Erythroblast (primary cell): ENCODE measurements around the gene C1QL2.
A peak's percentile ranks its signal among the peaks of the same experiment; 100 is the strongest.

Experiments
- DNase-seq, 2 experiments: peaks; one replicate each; lab custom pipeline; 2025; lab: John Stamatoyannopoulos, UW
- GATA1 ChIP-seq: IDR thresholded peaks from 2 replicates; pipeline ENCODE4 v1.6.1; 2011; ENCODE audit warnings: low read depth, mild to moderate bottlenecking, control low read depth, low read length, moderate library complexity
- POLR2A ChIP-seq: IDR thresholded peaks from 2 replicates; pipeline ENCODE4 v1.6.1; 2011; ENCODE audit warnings: mild to moderate bottlenecking, low read length

C1QL2 gene

DNA sequence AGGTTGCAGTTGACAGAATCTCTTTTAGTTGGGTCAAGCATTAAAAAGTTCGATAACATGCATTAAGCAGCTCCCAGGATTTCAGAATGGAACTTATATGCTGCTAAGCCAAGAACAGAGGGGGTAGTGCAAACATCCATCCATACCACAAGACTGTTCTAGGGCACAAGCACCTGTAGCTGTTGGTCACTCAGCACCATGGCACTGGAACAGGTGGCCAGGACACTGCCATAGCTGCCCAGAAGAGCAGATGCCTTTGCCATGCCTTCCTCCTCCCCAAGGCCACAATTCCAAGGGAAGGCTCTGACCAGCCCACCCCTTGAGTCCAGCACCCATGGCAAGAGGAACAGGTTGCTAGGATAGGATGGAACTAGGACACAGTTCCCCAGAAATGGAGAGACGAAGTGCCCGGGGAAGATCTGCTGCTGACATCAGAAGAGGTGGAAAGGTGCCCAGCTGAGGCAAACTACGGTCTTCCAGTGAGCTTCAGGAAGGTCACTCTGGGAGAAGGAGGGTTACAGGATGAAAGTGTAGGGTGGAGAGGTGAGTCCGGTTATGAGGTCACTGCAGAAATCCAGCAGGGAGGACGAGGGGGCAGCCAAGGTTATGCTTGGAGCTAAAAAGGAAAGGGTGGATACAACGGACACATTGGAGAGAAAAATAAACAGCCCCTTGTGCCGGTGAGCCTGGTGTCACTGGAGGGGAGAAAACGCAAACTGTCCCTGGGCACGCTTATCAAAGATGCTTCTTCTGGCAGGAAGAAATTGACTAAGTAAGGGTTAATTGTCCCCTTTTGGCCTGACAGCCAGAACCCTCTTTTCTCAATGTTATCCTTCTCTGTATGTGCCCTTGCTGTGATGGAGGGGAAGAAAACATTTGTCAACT lies 41.9 kb downstream of the C1QL2 start:
- TF ChIP-seq GATA1 (no peak), POLR2A (no peak)
- DNase-seq = no peak

DNA sequence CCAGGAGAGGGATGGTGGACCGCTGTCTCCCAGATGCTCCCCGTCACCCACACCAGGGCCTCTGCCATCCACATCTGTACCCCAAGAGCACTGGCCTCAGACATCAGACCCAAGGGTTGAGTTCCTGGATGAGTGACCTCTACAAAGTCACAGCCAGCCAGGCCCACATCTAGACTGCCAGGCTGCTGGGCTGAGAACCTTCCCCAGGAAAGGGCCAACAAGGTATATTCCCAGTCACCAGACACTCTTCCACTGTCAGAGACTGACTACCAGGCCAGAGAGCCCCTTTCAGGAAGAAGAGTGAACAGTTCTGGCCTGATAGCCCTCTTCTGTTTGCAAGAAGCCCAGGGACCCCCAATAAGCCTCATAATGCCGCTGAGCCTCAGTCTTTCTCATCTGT lies 44.3 kb downstream of the C1QL2 start:
- TF ChIP-seq POLR2A = no peak
- no peak for TF ChIP-seq GATA1
- no peak for DNase-seq

DNA sequence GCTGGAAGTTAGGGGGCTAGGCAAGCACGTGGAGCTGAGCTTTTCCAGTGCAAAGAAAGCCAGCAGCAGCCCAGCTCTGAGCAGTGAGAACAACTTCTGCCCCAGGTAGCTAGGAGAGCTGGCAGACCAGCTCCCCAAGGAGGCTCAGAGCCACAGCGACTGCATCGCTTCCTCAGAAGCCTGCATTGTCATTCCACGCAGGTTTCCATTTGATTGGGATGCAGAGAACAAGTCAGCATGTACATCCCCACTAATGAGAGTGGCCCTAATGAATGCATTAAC lies 45.1 kb downstream of the C1QL2 start:
- DNase-seq = no peak

DNA sequence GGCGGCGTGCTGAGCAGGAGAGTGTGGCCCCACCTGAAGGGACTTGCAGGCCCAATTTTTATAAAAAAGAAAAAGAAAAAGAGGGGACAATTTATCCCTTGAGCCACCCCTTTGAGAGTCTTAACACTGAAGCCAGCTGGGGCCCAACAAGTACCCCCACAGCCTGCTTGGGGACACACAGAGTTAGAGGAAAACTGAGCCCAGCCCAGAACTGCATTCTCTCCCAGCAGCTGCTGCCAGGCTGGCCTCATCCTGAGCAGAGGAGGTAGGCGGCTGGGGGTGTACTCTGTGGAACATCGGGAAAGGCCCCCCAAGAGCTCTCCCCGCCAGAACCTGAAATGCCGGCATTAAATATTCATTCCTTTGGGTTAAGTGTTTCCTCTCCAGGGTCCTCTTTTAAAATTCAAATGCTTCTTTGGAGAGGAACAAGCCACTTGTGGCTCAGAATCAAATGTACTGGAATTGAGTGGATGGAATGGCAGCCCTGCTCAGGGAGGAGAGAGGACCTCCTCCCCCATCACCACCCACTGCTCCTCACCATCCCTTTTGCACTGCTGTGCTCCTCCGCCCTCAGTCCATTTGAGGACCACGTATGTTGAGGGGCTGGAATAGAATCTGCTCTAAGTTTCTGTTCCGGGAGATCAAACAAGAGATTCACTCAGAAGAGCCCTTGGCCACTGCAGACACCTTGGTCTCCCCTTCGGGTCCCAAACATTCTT lies 45.6 kb downstream of the C1QL2 start:
- TF ChIP-seq GATA1 (no peak), POLR2A (no peak)

More for the DNA sequence above, 45.1 kb downstream of the C1QL2 start:
- TF ChIP-seq POLR2A = no peak
- TF ChIP-seq GATA1 = no peak

DNA sequence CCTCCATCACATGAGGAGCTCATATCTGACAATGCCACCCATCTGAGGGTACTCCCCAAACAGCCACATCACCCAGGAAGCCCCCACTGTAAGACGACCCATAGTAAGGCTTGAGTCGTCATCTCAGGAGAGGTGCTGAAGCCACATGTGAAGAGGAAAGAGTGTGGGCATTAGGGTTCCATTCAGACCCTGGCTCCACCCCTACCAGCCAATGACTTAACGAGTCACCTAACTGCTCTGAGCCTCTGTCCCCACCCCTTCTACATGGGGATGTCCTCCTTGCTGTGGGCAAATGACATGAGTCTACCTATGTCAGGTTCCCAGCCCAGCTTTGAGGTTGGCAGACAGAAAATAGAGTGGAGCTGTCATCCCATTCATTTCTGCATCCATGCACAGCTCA lies 46.3 kb downstream of the C1QL2 start:
- TF ChIP-seq GATA1 (no peak), POLR2A (no peak)

More for the DNA sequence above, 45.6 kb downstream of the C1QL2 start:
- DNase-seq = no peak

DNA sequence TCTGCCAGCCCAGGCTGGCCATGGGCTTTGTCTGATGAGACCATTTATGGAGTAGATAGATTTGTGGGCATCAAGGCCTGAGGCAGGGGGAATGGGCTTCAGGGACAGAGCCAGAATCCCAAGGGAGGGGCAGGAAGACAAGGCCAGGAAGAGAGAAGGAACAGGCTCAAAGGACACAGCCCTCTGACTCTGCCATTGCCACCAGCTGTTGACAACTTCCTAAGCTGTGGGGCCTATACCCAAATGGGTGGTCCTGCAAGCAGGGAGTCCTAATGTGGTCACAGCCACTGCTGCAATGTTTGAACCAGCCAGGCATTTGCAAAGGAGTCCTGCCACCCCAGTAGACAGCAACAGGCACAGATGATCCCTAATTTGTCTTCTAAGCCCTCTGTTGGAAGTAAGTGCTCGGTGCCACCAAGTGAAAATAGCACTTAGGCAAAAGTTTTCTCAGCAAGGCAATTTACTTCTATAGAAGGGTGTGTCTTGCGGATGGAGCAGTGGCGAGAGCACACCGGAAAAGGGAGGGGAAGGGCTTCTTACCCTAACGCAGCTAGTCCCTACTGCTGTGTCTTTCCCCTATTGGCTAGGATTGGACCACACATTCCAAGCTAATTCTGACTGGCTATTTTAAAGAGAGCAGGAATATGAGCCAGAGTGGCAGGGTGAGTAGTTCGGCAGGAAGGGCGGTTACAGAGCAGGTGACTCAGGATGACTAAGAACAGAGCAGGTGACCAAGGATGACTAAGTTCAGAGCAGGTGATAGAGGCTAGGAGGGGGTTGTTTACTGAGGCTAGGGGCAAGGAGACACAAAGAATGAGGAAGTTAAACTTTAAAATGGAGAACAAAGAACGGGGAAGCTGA lies 47.2 kb downstream of the C1QL2 start:
- no peak for TF ChIP-seq GATA1
- TF ChIP-seq POLR2A = no peak
- DNase-seq = no peak

More for the DNA sequence above, 46.3 kb downstream of the C1QL2 start:
- DNase-seq = no peak

DNA sequence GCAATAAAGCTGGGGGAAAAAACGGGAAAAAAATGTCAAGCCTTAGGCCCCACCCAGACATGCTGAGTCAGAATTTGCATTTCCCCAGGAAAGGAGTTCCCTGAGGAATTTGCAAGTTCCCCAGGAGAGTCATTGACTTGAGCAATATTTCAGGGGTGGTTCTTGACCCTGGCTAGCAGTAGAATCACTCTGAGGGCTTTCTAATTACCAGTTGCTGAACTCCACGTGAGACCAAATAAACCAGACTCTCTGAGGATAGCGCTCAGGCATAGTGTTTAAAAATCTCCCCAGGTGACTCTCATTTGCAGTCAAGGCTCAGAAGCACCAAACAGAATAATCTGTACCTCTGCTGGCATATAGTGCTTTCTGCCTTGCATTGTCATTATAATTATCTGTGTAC lies 48.7 kb downstream of the C1QL2 start:
- TF ChIP-seq POLR2A = no peak
- no peak for TF ChIP-seq GATA1
- DNase-seq = no peak

DNA sequence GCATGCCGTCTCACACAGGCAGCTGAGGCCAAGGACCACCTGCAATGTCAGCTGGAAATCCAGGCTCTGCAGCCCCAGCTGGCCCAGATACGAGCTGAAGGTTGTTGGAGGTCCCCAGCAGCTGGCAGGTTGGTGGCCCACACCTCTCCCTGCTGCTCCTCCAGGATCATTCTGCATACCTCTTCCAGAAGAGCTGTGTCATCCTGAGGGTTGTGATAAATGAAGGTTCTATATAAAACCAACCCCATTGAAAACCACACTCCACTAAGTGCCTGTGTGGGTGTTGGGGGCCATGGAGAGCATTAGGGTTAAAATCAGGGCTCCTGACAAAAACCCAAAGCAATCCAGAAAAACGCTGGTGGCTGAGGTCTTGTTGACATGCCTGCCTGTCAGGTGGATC lies 50.4 kb downstream of the C1QL2 start:
- TF ChIP-seq POLR2A (no peak), GATA1 (no peak)
- DNase-seq = no peak

DNA sequence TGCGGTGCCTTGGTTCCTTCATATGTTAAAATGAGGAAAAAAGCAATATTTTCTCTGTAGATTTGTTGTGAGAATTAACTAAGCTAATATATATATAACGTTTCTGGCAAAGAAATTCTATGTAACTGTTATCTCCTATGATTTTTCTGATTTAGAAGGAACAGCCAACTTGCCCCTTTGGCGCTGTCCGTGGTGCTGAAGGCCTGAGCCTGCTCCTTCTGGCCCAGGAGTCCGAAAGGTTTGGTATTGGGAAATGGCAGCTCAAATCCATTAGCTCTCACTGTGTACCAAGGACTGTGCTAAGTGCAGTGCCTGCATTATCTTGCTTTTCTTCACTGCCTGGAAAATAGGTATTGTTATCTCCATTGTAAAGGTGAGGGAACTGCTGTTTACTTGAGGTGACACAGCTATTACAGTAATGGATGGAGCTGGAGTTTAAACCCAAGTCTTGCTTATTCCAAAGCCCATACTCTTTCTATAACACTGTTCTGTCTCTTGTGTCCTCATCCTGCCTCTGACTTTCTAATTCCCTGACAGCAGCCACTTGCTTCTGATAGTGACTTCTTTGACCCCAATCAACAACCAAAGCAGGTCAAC lies 52.2 kb downstream of the C1QL2 start:
- TF ChIP-seq POLR2A = no peak
- TF ChIP-seq GATA1 = no peak
- peak; percentile 46 to 62 for DNase-seq
